Activated CD8-positive, alpha-beta memory T cell treated with anti-CD3 and anti-CD28 coated beads for 1 hour (primary cell): Measurements from ENCODE around the gene ITGB8.
"Not testable (repeated sequence)": the region's sequence is repeated elsewhere in the genome, so short reads cannot be mapped to it uniquely, and the experiment has no call there.

Experiments
- DNase-seq, 2 donors: peaks; one replicate each; pipeline ENCODE4 v3.0.0-alpha.2; 2020; ENCODE audit warnings: low read depth in 1 of 2; ENCODE audit errors: extremely low read depth in 1 of 2

Gene ITGB8

DNA sequence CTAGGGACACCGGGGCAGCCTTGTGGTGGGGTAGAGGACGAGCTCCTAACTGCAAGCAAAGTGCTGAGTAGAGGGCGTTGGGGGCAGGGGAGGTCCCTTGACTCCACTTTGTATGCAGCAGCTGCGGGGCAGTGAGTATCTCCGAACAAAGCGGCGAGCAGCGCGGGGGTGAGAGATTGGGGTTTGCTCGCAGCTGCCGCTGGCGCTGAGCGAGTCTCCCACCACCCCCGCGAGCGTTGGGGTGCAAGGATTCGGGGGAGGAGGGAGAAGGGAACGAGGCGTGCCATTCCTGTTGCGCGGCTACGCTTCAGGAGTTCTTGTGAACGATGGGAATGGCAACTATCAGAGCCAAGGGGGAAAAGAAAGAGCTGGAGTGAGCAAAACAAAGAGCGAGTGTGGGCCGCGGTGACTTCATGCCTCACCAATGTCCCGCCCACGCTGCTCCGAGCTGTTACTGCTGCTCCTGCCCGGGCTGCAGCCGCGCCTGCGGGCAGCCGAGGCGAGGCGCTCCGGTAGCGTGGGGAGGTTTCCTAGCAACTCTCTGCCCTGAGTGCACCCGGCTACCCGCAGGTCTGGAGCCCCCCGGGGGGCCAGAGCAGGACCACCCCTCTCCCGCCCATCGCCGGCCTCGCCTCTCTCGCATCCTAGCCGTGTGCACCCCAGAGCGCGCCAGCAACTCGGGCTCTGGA is at the start of gene ITGB8:
Gene ITGB8 (plus strand): TSS at position 662 of the 689 bp plus-strand sequence. CDS start 907 bp downstream, outside the sequence.
- DNase-seq: no peak

DNA sequence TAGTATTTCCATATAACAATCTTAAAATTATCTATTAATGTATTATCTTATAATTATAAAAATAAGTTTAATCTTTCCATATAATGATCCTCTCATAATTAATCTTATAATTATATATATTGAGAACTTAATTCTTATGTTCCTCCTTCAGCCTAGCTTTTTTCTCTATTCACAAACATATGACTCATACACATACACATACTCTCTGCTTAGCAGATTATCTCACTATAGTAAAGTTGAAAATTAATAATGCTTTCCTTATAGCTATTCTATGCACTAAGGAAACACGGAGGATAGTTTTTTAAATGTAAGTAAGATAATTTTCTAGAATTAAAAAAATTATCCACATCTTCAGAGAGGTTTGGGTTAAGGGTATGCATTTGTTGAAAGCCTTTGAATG is 47.7 kb upstream of the ITGB8 start:
- DNase-seq: no peak

DNA sequence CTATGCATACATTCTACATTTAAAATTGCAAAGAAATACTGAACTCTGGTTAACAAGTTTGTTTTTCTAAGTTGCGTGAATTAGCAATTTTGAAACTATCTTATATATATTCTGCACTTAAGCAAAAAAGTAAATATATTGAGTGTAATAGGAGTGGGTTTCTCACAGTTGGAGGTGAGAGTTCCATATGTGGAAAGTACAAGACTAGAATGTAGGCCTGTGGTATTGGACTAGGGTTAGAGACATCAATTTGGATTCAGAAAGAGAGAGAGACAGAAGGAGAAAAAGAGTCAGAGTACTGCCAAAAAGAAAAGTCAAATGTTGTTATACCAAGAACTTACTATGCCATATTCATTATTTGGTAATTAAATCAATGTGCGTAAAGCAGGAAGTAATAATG is 47.3 kb upstream of the ITGB8 start:
- DNase-seq: no peak

DNA sequence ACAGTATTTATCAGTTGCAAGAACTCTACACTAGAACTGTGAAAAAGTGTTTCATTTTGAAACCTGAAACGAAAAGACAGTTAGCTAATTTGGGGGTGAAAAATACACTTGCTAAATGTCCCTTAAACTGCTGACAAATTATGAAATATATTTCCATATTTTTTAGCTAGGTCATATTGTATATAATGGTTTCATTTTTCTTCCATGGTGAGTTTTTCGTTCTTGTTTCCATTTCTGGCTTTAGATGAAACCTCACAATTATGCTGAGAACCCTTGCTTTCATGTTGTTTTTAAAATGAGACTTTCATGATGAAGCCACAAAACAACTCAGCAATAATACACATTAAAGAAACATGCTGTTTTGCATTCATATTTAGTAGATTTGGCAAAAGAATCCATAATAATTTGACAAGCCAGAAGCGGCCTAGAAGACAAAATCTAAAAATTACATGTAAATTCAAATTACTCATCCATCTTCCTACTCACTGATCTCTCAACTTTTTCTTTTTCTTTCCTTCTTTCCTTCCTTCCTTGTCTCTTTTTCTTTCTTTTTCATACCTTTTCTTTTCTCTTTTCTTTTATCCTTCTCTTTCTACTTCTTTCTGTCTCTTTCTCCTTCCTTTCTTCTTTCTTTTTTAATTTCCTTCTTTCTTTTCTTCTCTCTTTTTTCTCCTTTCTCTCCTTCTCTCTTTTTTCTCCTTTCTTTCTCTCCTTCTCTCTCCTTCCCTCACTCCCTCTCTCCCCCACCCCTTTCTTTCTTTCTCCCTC is 46.5 kb upstream of the ITGB8 start:
- DNase-seq: no peak

DNA sequence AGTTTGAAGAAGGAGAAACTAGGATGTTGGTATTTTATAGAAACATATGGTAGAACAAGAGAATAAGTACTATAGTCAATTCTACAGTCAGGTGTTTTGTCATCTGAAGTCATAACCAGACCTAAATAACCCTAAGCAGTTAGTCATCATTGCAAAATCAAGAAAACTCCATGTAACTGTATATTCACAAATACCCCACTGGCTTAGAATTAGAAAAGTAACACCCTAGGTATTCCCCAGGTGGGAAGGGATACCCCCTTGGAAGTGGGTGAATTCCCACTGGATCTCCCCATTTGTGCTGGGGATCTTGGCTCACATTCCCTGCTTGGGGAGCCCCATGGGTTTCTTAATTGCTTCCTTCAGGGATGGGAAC is 45.9 kb upstream of the ITGB8 start:
- no peak for DNase-seq

DNA sequence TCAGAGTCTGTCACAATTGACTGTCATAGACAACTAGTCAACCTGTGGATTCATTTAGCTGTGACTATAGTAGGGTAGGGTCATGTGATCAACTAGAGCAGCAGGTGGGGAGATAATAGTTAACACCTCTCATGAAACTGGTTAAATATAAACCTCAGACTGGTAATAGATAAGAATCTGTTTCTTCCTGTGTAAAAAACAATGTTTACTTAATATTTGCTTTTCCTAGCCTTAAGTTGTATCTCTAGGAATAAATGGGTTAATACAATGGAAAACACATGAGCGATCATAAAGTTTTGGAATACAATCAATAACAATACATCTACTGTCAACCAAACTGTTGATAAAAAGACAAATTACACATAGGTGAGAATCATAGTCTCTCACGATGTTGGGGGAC is 43.4 kb upstream of the ITGB8 start:
- DNase-seq: no peak

DNA sequence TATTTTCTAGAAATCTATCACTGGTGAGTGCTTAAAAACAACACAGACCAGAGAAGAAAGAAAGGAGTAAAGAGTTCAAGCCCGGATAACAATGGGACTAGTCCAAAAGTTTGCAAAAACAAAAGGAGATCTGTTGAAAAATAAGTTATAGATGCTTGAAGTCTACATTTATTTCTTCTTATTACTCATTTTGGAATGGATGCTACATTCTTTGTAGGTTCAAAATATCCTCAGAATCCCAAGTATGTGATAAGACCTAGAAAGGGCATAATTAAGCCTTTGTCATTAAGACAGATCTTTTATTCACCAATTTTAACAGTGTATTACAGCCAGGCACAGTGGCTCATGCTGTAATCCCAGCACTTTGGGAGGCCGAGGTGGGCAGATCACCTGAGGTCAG is 42.7 kb upstream of the ITGB8 start:
- DNase-seq: no peak

DNA sequence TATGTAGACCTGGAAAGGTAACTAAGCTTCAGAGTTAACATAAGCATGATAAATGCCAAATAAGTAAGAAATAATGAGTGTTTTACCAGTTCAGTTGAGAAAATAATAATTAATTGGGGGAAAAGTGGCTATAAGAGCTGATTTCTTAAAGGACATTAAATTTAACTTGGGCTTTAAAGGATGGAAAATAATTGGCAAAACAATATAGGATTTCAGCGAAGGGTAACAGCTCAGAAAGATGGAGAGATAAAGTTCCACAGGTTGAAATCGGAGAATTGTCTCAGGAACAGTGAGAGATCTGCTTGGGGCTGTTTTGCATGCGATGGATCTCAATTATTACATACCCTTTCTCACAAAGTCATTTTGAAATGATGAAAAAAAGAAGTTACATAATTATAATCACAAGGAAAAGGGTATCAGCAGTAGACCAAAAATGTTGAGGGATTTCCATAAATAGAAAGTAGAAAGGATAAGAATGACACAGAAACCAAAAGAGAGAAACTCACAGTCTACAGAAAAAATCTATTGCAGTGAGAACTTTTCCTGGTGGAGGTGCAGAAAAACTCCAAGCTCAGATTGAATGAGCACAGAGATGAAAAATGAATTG is 40.1 kb upstream of the ITGB8 start:
- DNase-seq: no peak

DNA sequence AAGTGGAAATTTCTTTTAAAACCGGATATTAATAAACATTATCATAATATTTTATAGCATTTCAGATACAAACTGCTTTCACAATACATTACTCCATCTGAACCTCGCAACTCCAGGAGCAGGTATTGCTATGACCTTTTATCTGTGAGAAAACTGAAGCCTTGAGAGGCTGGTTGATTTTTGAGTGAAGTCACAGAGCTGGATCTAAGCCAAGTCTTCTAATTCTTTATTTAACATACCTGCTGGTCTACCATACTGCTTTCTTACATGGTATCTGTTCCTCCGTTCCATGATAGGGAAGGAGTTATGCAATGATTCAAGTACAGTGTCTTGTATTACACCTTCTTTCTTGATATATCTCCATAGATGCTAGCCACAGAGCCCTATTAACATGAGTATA is 37.4 kb upstream of the ITGB8 start:
- DNase-seq: no peak

DNA sequence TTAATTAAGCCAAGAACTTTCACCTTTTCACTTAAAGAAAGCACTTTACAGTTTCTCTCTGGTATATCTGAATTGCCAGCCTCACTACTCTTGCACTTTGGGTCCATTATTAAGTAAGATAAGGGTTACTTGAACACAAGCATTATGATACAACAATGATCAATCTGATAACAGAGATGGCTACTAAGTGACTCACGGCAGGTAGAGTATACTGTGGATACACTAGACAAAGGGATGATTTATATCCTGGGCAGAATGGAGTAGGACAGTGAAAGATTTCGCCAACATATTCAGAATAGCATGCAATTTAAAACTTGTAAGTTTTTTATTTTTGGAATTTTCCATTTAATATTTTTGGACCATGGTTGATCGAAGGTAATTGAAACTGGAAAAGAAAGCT is 34.3 kb upstream of the ITGB8 start:
- DNase-seq: no peak

DNA sequence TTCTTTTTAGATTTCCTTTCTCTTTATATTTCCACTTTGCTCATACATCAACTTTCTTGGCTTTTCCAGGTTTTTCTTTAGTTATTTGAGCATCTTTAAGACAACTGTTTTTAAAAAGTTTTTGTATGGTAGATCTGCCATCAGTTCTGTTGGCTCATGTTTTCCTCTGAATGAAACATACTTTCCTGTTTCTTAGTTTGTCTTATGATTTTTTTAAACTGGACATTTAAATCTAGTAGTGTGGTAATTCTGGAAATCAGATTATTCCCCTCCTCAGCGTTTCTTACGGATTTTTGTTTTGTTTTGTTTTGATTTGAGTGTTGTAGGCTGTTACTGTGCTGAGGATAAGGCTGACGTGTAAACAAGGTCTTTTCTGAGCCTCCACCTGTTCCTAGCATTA is 33.8 kb upstream of the ITGB8 start:
- DNase-seq: no peak

DNA sequence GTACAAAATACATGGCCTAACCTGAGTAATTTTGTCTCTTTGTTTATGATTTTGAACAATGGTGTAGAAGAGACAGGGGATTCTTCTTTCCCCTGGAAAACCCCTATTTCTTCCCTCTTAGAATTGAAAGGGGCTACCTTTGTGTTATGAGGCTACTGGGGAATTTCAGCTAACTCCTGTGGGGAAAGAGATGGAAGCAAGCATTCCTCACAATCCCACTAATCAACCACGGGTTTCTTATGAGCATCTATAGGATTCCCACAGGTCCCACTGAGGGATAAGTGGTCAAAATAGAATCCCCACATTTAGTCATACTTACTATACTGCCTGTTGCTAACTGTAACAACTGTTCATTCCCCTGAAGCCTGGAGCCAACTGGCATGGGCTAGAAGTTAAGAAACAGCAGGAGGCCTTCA is 32.2 kb upstream of the ITGB8 start:
- DNase-seq: no peak

DNA sequence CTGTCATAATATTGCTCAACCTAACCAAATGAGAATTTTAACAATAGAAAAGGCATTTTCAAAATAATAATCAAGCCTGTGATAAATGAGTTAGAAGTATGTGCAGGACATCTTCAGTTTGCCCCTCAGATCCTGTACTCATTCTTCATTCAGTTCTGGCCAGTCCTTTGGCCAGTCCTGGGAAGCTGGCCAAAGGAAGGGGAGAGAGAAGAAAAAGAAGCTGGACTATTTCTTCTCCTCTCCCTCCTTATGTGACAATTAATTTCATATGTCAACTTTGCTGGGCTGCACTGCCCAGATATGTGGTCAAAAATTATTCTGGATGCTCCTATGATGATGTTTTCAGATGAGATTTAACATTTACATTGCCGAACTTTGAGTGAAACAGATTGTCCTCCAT is 31.6 kb upstream of the ITGB8 start:
- DNase-seq: no peak

DNA sequence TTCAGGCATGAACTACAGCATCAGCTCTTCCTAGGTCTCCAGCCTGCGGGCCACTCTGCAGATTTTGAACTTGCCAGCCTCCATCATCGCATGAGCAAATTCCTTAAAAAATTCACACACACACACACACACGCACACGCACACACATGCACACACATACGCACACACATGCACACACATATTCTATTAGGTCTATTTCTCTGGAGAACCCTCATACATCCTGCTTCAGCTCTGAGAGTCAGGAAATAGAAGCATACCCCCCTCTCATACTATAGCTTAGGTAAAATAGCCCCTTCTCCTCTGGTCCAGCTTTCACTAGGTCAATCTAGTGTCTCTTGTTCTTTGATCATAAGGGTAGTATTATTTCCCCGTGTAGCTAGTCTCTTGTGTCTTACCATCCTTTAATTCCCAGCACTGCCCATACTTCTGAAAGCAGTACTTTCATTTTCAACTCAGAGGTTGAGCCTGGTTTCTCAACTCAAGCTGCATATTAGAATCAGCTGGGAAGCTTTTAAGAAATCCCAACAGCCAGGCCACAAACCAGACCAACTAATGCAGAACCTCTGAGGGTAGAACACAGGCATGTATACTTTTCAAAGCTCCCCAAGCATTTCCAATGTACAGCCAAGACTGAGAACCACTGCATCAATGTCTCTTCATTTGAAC is 30.9 kb upstream of the ITGB8 start:
- no peak for DNase-seq

DNA sequence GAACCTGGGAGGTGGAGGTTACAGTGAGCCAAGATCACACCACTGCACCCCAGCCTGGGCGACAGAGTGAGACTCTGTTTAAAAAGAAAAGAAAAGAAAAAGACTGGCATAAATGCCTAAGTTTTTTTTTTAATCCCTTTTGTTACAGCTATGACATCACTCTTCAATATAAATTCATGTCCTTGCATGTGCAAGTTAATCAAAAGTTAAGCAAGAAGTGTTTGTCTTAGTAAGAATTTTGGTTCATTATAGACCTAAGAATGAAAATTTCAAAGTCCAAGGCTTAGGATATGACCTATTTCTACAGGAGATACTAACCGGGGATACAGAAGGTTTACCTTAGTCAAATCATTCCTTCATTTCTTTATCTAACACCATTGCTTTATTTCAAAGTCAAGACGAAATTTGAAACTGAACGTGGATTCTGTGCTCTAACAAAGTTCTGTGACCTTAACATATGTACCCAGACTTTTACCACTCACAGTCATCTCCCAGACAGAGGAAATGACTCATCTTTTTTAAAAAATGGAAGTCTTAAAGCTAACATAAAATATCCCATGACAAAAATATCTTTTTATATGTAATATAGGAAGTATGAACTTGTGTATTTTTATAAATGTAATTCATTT is 29.3 kb upstream of the ITGB8 start:
- DNase-seq: no peak

DNA sequence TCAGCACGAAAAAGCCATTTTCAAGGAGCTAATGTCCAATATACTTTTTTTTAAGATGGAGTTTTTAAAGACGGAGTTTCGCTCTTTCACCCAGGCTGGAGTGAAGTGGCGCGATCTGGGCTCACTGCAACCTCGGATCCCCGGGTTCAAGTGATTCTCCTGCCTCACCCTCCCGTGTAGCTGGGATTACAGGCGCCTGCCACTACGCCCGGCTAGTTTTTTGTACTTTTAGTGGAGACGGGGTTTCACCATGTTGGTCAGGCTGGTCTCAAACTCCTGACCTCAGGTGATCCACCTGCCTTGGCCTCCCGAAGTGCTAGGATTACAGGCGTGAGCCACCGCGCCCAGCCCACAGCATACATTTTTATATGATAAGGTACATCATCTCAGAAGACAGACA is 28.4 kb upstream of the ITGB8 start:
- DNase-seq: not testable (repeated sequence)

DNA sequence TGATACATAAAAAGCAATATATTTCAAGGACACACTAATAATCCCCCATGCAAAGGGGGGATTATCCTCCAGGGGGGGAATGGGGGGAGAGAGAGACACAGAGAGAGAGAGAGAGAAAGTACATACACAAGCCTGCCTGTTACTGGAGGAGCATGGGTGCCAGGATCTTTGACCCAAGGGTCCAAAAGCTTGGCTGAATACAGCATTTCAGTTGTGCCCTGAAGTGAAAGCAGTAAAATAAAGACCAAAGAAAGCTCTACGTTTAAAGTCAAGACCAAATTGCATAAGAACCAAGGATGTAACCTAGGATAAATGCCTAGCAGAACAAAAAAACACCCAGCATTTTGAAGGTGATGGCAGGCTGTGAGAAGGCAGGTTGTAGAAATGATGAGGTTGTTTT is 27.8 kb upstream of the ITGB8 start:
- no peak for DNase-seq

DNA sequence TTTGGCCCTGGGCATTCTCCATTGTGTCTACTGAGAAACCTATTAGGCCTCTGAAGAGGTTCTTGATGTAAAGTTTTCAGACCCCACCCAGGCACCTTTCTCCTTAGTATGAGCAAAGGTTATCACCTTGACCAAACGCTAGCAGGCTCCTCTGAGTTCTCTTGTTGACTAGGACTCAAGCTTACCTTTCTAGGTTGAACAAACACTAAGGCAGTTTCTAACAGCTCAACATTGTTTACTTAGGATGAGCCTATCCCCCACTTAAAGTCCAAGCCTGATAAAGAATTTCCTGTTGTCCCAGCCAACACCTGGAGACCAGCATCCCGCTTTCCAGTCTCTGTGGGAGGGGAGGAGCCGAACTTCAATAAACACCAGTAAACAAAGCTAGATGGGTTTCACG is 26.3 kb upstream of the ITGB8 start:
- DNase-seq: no peak

DNA sequence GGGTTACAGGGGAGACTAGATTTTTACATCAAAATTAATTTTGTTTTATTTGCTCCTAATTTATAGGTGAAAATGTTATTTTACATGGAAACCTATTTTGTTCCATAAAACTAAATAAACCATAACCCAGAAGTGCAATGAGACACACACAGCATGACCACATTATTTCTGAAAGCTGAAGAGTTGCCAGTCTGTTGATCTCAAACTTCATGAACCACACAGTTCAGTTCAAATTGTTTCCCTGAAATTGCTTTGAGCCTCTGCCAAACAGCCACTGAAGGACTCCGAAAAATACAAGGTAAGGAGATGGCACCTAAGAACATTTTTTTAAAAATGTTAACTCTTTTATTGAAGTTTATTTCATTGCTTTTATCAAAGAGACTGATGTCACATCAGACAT is 25.0 kb upstream of the ITGB8 start:
- no peak for DNase-seq

DNA sequence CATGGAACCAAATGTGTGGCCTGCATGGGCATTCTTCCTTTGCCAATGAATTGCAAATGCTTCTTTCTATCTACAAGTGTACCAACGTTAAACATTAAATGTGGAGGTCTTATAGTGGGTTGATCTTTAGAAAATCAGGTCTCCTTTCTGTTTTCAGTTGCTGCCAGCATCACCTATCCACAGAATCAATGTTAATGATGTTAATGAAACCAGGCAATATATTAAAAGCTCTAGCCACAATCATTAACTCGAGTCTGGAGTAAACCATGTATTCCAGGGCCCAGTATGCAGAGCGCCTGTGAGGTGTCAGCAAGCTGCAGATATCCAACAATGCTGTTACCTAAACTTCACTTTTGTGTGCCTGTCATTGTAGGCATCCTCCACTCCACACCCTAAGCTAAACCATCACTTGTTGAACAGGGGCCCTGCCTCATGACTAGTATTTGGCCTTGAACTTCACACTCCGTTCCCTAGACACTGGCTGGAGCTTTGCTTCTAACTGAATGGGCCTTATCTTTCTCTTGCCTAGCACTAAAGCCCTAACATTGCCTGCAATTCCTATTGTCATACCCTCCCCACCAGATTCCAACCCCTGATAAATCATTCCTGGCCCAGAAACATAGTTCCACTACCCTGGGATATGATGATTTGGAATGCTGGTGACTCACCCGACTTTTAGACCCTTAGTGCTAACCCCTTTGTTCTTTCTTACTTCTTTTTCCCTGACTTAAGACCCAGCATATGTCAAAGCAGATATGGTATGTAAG is 24.3 kb upstream of the ITGB8 start:
- DNase-seq: no peak

DNA sequence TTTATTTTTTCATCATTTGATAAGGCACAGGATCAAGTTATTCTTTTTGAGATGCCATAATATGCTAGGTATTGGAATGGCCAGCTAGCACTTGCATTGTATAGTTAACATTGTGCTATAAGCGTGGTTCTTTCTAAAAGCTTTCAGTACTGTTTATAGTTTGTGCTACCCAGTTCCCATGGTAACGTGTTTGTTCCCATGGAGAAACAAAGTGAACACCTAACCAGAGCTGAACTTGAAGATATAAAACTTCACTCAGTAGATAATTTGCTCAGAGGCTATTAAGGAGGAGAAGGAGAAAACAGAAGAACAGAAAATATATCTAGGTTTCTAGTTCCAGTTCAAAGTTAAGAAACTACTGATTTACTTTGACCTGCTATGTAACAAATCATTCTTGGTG is 23.6 kb upstream of the ITGB8 start:
- no peak for DNase-seq
